ENCODE data around the gene SLC2A10.

SLC2A10 gene

GRCh38 chr20:46771195-46771588 is 61.7 kb downstream of the SLC2A10 start:
- no peak for DNase-seq

- no peak for DNase-seq
Measured at GRCh38 chr20:46772901-46773300, 63.5 kb downstream of the SLC2A10 start.

- DNase-seq, result no peak
Measured at GRCh38 chr20:46773680-46774079, 64.2 kb downstream of the SLC2A10 start.

- DNase-seq, result no peak
Measured at GRCh38 chr20:46774236-46774635, 64.8 kb downstream of the SLC2A10 start.

- no peak for DNase-seq
Measured at GRCh38 chr20:46774943-46775560, 65.6 kb downstream of the SLC2A10 start.

GRCh38 chr20:46775806-46776205 is 66.4 kb downstream of the SLC2A10 start:
- no peak for DNase-seq

- DNase-seq, result no peak
Measured at GRCh38 chr20:46777331-46777730, 67.9 kb downstream of the SLC2A10 start.

GRCh38 chr20:46779831-46780230 is 70.4 kb downstream of the SLC2A10 start:
- DNase-seq, result no peak

GRCh38 chr20:46784436-46785127 is 75.1 kb downstream of the SLC2A10 start:
- no peak for DNase-seq

All from activated CD4-positive, CD25-positive, alpha-beta regulatory T cell treated with anti-CD3 and anti-CD28 coated beads, Interleukin-2, amount 50 U/mL, for 72 hours (primary cell).